ENCODE measurements around the gene NEK1.

GRCh38 chr4:169510617-169511016 lies 101.8 kb downstream of the NEK1 start:
- TF ChIP-seq, protein P1, sequence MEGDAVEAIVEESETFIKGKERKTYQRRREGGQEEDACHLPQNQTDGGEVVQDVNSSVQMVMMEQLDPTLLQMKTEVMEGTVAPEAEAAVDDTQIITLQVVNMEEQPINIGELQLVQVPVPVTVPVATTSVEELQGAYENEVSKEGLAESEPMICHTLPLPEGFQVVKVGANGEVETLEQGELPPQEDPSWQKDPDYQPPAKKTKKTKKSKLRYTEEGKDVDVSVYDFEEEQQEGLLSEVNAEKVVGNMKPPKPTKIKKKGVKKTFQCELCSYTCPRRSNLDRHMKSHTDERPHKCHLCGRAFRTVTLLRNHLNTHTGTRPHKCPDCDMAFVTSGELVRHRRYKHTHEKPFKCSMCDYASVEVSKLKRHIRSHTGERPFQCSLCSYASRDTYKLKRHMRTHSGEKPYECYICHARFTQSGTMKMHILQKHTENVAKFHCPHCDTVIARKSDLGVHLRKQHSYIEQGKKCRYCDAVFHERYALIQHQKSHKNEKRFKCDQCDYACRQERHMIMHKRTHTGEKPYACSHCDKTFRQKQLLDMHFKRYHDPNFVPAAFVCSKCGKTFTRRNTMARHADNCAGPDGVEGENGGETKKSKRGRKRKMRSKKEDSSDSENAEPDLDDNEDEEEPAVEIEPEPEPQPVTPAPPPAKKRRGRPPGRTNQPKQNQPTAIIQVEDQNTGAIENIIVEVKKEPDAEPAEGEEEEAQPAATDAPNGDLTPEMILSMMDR (IDR thresholded peaks at IDR 0.05): no peak
- TF ChIP-seq POLR2A (IDR thresholded peaks at IDR 0.05): no peak

Data from stomach (tissue), 4 donors.